Measurements from ENCODE around the gene PSAT1.

Gene PSAT1

GRCh38 chr9:78319197-78320029 is 22.5 kb downstream of the PSAT1 start:
- no peak for DNase-seq

- no peak for DNase-seq
Observed at GRCh38 chr9:78320030-78320693, 23.2 kb downstream of the PSAT1 start.

- DNase-seq = no peak
Observed at GRCh38 chr9:78320875-78321496, 24.1 kb downstream of the PSAT1 start.

- DNase-seq = no peak
Observed at GRCh38 chr9:78321505-78321904, 24.6 kb downstream of the PSAT1 start.

GRCh38 chr9:78324068-78324650 is 27.2 kb downstream of the PSAT1 start:
- no peak for DNase-seq

- DNase-seq = no peak
Observed at GRCh38 chr9:78324682-78325081, 27.8 kb downstream of the PSAT1 start.

GRCh38 chr9:78325343-78325742 is 28.4 kb downstream of the PSAT1 start:
- no peak for DNase-seq

GRCh38 chr9:78325846-78326360 is 29.0 kb downstream of the PSAT1 start:
- no peak for DNase-seq

GRCh38 chr9:78326564-78326963 is 29.6 kb downstream of the PSAT1 start:
- DNase-seq = no peak

- no peak for DNase-seq
Observed at GRCh38 chr9:78332381-78332780, 35.5 kb downstream of the PSAT1 start.

- no peak for DNase-seq
Observed at GRCh38 chr9:78348848-78349247, 51.9 kb downstream of the PSAT1 start.

- no peak for DNase-seq
Observed at GRCh38 chr9:78351816-78352215, 54.9 kb downstream of the PSAT1 start.

- no peak for DNase-seq
Observed at GRCh38 chr9:78354324-78354973, 57.5 kb downstream of the PSAT1 start.

GRCh38 chr9:78354989-78355388 is 58.1 kb downstream of the PSAT1 start:
- no peak for DNase-seq

GRCh38 chr9:78356634-78357033 is 59.7 kb downstream of the PSAT1 start:
- no peak for DNase-seq

GRCh38 chr9:78357165-78357873 is 60.4 kb downstream of the PSAT1 start:
- DNase-seq = no peak

- DNase-seq = no peak
Observed at GRCh38 chr9:78358329-78359051, 61.6 kb downstream of the PSAT1 start.

- no peak for DNase-seq
Observed at GRCh38 chr9:78363221-78363620, 66.3 kb downstream of the PSAT1 start.

GRCh38 chr9:78365748-78366697 is 69.1 kb downstream of the PSAT1 start:
- no peak for DNase-seq

GRCh38 chr9:78366827-78367226 is 69.9 kb downstream of the PSAT1 start:
- DNase-seq = no peak
